DND-41 (cell line): ENCODE measurements around the gene TIMM17B.

ENCODE experiments used
- ATAC-seq: fragments of 200-7000 bp; cut with Tn5 transposase; 3 replicates; pipeline ENCODE4 v1.9.1; 2021; ENCODE audit warnings: low read depth; ENCODE audit not compliant: insufficient read depth
- DNase-seq: peaks from one replicate; pipeline ENCODE4 v3.0.0-alpha.2; 2020
- H2AFZ ChIP-seq: 2 replicates; pipeline ENCODE4 v1.6.0; 2012; ENCODE audit warnings: low read depth, low read length
- H3K27ac ChIP-seq: 2 replicates; pipeline ENCODE4 v1.5.1; 2012; ENCODE audit warnings: low read length, inconsistent platforms
- H3K27me3 ChIP-seq: fragments of 200-600 bp; sonication (generic); 2 replicates; pipeline ENCODE4 v1.6.0; 2012; ENCODE audit warnings: low read length, mild to moderate bottlenecking, inconsistent platforms; ENCODE audit not compliant: insufficient read depth, poor library complexity
- H3K36me3 ChIP-seq: 2 replicates; pipeline ENCODE4 v1.5.1; 2012; ENCODE audit warnings: low read length, inconsistent platforms; ENCODE audit not compliant: insufficient read depth
- H3K4me1 ChIP-seq: 2 replicates; pipeline ENCODE4 v1.5.1; 2012; ENCODE audit warnings: mild to moderate bottlenecking, low read length; ENCODE audit not compliant: insufficient read depth
- H3K4me2 ChIP-seq: 2 replicates; pipeline ENCODE4 v1.6.0; 2012; ENCODE audit warnings: mild to moderate bottlenecking, moderate library complexity, low read length, inconsistent platforms; ENCODE audit not compliant: insufficient read depth
- H3K4me3 ChIP-seq, 2 experiments: fragments of 200-600 bp in 1 of 2; shearing (Covaris generic) in 1 of 2; 2 replicates each; pipeline ENCODE4 v1.5.1; 2012 to 2016; ENCODE audit warnings: inconsistent platforms in 2 of 2, low read length in 2 of 2, mild to moderate bottlenecking in 2 of 2, low read depth in 1 of 2, moderate library complexity in 1 of 2
- H3K79me2 ChIP-seq: 2 replicates; pipeline ENCODE4 v1.6.0; 2012; ENCODE audit warnings: low read length, inconsistent platforms; ENCODE audit not compliant: insufficient read depth
- H3K9ac ChIP-seq: 2 replicates; pipeline ENCODE4 v1.6.0; 2012; ENCODE audit warnings: low read depth, mild to moderate bottlenecking, inconsistent platforms, low read length, moderate library complexity
- H3K9me3 ChIP-seq: 2 replicates; pipeline ENCODE4 v1.5.1; 2012; ENCODE audit warnings: low read length, moderate library complexity, mild to moderate bottlenecking, inconsistent platforms; ENCODE audit not compliant: insufficient read depth, severe bottlenecking
- H4K20me1 ChIP-seq: 2 replicates; pipeline ENCODE4 v1.6.0; 2012; ENCODE audit warnings: low read length; ENCODE audit not compliant: insufficient read depth
- EZH2 ChIP-seq: IDR thresholded peaks from 3 replicates; pipeline ENCODE4 v1.6.1; 2012; ENCODE audit warnings: borderline replicate concordance, low read depth, mild to moderate bottlenecking, moderate library complexity, low read length, inconsistent platforms; ENCODE audit not compliant: severe bottlenecking
- TF ChIP-seq, protein P1 (sequence below): IDR thresholded peaks from 2 replicates; pipeline ENCODE4 v1.5.1; 2012; ENCODE audit warnings: borderline replicate concordance, low read length, moderate library complexity, mild to moderate bottlenecking; ENCODE audit not compliant: poor library complexity, severe bottlenecking; ENCODE audit errors: extremely low read depth

Gene TIMM17B

DNA sequence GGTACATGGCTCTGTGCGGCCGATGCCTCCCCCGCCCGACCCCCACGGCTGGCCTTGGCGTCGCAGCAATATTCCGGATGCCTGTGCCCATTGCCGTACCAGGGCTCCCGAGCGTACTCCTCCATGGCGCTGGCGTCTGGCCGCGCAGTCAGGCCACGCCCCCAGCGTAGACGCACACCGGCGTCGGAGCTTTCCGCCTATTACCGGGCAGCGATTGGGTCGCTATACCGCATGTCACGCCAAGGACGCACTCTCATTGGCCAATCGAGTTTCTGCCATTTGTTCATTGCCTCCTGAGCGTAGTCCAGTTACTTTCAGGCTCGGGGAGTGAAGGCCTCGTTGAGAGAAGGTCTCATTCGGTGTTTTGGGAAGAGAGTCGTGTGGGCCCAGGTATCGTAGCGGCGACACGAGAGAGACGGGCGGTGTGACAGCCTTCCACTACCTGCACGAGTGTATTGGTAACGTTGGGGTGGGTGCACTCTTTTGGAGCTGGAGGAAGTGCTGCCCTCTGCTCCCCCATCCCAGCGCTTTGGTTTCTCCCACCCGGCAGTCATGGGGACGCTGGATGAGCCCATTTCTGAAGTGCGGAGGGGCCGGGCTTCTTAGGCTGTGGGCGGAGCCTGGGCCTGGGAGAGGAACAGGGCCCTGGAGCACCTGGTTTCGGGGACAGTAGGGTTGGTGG lies at the start of gene TIMM17B, which contains the start of gene PQBP1:
Gene TIMM17B, minus strand, starts transcription at position 144 of the 682 bp plus-strand sequence. Its CDS starts 19 bp downstream, at position 125.
Gene PQBP1, plus strand, starts transcription at position 306 of the 682 bp plus-strand sequence. CDS start 580 bp downstream, outside the sequence.
- peak within 1 kb of the TSS; percentile 90 for H2AFZ ChIP-seq

DNA sequence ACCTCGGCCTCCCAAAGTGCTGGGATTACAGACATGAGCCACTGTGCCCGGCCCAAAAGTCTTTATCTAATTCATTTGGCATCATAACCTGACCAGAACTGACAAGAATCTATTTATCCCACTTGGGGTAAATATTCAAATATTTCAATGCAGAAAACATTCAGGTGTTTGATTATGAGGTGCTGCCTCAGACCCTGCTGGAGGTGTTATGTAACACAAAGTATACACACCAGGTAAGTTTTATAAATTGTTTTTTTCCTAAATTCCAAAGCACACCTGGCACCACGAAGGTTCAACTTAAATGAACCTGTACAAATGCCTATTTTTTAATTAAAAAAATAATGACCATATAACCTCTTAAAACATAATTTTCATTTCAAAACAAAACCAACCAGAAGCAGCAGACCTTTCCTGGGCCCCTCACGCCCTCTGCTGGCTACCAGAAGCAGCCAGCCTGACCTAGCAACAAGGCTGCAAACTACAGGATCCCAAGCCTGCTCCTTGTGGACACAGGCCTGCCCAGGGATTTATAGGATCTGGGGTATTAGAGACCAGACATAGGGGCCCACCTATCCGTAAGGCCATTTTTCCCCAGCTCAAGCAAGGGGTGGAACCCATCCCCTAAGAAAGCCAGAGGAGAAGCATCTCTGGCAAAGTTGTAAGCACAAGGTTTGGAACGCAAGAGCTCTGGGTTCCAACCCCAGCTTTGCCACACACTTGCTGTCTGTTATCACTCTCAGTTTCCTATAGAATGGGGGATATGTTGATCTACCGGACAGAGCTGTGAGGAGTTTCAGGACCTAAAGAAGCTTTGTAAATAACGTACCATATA lies 48.2 kb upstream of the TIMM17B start:
- peaks cover 39% of the 10 kb centered on the region for H3K36me3 ChIP-seq
- ATAC-seq (peak; percentile 84), DNase-seq (peak; percentile 42)
- no peak overlapping the region for H3K4me2 ChIP-seq
- H3K4me3 ChIP-seq: no peak overlapping the region
- H3K4me1 ChIP-seq: peaks cover 5% of the 10 kb centered on the region
- no peaks in the 10 kb centered on the region for H3K27me3 ChIP-seq
- no peak overlapping the region for H2AFZ ChIP-seq
- TF ChIP-seq, protein P1, sequence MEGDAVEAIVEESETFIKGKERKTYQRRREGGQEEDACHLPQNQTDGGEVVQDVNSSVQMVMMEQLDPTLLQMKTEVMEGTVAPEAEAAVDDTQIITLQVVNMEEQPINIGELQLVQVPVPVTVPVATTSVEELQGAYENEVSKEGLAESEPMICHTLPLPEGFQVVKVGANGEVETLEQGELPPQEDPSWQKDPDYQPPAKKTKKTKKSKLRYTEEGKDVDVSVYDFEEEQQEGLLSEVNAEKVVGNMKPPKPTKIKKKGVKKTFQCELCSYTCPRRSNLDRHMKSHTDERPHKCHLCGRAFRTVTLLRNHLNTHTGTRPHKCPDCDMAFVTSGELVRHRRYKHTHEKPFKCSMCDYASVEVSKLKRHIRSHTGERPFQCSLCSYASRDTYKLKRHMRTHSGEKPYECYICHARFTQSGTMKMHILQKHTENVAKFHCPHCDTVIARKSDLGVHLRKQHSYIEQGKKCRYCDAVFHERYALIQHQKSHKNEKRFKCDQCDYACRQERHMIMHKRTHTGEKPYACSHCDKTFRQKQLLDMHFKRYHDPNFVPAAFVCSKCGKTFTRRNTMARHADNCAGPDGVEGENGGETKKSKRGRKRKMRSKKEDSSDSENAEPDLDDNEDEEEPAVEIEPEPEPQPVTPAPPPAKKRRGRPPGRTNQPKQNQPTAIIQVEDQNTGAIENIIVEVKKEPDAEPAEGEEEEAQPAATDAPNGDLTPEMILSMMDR: peak; percentile 74
- TF ChIP-seq EZH2: no peak
- peaks cover 63% of the 10 kb centered on the region for H3K79me2 ChIP-seq
- peaks cover 44% of the 10 kb centered on the region for H4K20me1 ChIP-seq
- H3K27ac ChIP-seq: no peak overlapping the region
- no peaks in the 10 kb centered on the region for H3K9me3 ChIP-seq
- H3K9ac ChIP-seq: no peak overlapping the region

More for the DNA sequence above, at the start of gene TIMM17B, which contains the start of gene PQBP1:
- Histone ChIP-seq H3K27me3 (no peaks in the 10 kb centered on the region), H3K4me1 (peaks cover 29% of the 10 kb centered on the region), H3K4me2 (peak within 1 kb of the TSS; percentile 97), H3K27ac (peak within 1 kb of the TSS; percentile 99), H3K9ac (peak within 1 kb of the TSS; percentile 94), H3K79me2 (peaks cover 50% of the 10 kb centered on the region), H4K20me1 (peaks cover 30% of the 10 kb centered on the region), H3K4me3 (peak within 1 kb of the TSS; percentile 88 to 98), H3K36me3 (peaks cover 50% of the 10 kb centered on the region), H3K9me3 (no peaks in the 10 kb centered on the region)
- ATAC-seq: peak; percentile 93
- TF ChIP-seq EZH2: no peak
- TF ChIP-seq, protein P1: no peak
- DNase-seq: peak; percentile 92

DNA sequence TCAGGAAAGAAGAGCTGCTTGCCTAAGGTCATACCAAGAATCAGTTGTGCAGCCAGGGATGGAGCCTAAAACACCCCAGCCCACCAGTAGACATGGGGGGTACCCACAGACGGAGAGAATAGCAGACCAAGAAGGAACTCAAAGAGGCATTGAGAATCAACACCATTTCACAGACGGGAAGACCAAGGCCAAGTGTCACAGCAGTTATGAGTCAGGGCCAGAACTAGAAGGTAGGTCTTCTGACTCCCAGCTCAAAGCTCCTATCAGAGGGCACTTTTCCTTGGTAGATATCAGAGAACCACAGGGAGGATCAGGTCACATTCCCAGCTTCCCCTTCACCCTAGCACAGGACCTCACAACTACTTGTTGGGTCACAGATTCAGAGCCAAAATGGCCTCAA lies 45.3 kb upstream of the TIMM17B start:
- Histone ChIP-seq H3K4me3 (no peak overlapping the region), H2AFZ (no peak overlapping the region), H3K27me3 (no peaks in the 10 kb centered on the region), H3K36me3 (peaks cover 47% of the 10 kb centered on the region), H3K27ac (no peak overlapping the region), H3K4me2 (no peak overlapping the region), H3K9me3 (no peaks in the 10 kb centered on the region), H3K9ac (no peak overlapping the region), H3K79me2 (peaks cover 73% of the 10 kb centered on the region), H4K20me1 (peaks cover 69% of the 10 kb centered on the region), H3K4me1 (peaks cover 33% of the 10 kb centered on the region)
- DNase-seq: no peak
- no peak for ATAC-seq
- no peak for TF ChIP-seq EZH2
- TF ChIP-seq, protein P1: no peak
